GM19438 (cell line): ENCODE results near the gene PTPRN2.

ENCODE experiments used
- ATAC-seq: cut with Tn5 transposase; IDR thresholded peaks from one replicate; pipeline ENCODE4 v1.9.1; 2021; ENCODE audit warnings: low read depth; ENCODE audit not compliant: unreplicated experiment

PTPRN2 gene

DNA sequence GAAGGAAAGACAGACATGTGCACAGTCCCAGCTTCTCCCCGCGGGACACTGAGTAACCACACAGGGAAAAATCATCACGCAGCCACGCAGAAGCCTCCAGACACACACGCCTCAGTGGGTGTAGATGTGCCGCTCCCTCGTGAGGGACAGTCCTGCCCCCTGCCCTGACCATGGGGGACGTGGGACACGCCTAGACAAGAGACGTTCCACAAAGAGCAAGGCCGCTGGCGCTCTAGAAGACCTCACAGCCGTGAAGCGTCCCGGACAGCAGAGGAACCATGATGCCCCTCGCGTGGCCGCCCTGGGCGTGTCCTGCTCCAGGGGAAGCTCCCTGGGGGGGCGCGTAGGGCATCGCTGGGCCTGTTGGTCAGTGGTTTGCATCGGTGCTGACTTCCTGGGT, 1040.0 kb downstream of the PTPRN2 start:
- no peak for ATAC-seq

DNA sequence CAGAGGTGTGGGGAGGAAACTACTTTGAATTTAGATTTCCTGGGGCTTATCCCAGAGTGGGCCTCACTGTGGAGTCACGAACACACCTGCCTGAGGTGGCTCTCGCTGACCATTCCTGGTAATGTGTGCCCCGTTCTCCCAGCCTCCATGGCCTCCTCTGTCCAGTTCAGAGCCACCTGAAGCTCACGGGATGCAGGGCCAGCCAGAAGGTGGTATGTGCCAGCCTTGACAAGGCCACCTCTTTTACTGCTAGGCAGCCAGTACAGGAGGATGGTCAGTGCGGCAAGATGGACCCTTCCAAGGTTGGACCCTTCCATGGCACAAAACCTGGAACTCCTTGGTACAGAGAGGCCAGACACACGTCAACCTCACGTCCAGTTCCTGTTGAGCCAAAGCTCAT, 1040.5 kb downstream of the PTPRN2 start:
- no peak for ATAC-seq

DNA sequence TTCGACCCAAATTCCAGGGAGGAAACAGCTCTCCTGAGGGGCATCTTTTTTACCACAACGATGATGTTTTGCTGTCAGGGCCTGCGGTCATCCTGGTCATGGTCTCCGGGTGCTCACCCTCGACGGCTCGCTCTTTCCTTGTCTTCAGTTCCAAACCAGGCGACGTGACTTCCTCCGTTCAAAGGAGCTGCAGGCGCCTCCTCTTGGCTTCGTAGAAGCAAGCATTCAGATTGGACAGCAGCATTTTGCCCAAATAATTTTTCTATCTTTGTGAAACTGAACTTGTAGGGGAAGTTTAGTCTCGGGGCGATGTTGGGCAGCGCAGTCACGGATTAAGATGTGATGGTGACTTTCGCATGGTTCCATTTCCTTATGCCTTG, 1042.0 kb downstream of the PTPRN2 start:
- no peak for ATAC-seq

DNA sequence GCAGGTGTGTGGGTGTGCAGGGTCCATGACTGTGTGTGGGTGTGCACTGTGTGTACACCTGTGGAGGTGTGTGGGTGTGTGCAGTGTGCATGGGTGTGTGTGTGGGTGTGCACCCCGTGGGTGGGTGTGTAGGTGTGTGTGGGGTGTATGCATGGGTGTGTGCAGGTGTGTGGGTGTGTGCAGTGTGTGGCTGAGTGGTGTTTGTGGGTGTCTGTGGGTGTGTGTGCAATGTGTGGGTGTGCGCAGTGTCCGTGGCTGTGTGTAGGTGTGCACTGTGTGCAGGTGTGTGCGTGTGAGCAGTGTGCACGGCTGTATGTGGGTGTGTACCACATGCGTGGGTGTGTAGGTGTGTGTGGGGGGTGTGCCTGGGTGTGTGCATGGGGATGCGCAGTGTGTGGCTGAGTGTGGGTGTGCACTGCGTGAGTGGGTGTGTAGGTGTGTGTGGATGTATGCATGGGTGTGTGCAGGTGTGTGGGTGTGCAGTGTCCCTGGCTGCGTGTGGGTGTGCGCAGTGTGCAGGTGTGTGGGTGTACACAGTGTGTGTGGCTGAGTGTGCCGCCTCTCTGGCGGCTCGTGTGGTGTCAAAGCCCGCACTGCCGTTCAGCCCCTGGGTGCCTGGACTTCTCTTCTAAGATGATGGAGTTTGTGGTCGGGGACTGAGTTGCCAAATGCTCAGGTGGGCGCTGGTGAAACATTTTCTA, 1042.5 kb downstream of the PTPRN2 start:
- ATAC-seq: no peak

DNA sequence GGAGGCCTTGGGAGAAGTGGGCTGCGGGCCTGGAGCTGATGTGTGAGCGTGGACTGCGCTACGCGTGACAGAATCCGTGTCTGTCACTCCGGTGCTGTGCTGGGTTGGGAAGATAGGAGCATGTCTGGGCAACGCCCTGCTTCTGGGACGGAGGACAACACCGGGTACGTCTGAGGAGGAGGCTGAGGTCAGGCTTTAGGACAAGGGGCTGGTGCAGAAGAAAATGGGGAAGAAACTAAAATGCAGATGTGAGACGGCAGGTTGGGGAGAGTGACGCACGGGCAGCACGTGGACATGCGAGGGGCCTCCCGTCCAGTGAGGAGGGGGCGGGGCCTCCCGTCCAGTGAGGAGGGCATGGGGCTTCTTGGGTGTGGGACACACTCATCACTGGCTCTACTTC, 1043.4 kb downstream of the PTPRN2 start:
- no peak for ATAC-seq

DNA sequence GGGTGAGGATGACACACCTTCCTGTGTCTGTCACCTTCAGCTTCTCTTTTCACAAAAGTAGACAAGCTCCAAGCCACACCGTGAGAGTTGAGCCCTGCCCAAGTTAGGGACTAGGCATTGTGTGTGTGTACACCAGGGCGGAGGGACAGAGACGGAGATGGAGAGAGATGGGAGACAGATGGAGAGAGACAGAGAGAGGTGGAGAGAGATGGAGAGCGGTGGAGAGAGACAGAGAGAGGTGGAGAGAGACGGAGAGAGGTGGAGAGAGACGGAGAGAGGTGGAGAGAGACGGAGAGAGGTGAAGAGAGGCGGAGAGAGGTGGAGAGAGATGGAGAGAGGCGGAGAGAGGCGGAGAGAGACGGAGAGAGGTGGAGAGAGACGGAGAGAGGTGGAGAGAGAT, 1043.8 kb downstream of the PTPRN2 start:
- no peak for ATAC-seq

DNA sequence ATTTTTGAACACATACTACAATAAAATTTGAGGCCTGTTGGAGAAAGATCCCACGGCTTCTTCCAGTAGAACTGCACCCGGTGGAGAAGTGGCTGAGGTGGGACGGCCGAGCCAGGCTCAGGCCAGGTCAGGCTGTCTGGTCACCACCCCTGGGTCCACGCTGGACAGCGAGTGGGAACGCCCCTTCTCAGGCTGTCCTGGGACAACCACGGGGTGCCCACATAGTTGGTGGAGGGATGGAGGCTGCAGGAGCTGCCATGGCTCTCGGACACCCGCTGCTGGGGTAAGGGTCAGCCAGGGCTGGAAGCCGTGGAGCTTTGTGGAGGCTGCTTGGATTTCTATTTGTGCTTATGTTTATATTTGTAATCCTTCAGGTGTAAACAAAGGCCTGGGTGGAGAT, 1044.3 kb downstream of the PTPRN2 start:
- no peak for ATAC-seq

DNA sequence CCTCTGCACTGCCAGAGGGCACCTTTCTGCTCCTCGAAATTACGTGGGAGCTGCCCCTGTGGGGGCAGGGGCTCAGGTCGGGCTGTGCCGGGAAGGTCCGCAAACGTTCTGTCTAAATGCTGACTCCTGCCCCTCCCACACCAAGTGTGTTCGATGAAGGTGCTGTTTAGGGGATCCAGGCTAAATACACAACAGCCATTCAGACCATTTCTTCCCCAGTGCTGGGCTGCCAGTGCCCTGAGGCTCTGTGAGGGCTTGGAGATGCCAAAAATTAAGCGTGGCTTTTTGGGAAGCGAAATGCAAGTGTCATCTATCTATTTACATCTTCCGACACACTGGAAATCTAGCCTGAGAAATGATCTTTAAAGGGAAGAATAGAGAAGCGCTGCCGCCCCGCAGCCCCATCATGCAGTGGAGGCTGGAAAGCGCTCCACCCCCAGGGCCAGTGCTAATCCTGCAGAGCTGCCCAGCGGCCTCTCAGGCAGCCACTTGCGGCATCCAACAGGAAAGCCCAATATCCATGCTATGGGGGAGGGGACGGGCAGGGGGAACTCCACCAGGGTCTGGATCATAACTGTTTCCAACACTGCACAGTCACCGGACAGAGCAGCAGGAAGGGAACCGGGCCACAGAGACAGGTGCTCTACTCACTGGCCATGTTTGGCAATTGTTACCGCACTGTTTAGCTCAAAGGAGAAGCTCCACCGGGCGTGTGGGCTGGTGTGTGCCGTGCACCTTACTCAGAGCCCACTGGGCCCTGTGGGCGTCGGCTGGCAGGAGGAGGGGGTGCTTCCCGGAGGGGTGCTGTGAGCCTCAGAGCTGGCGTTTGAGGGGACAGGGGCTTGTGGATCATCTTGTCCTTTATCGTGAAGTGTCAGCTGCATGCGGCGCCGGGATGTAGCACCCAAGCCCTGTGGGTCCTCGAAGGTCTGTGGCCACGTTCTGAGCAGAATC, 1045.3 kb downstream of the PTPRN2 start:
- no peak for ATAC-seq

DNA sequence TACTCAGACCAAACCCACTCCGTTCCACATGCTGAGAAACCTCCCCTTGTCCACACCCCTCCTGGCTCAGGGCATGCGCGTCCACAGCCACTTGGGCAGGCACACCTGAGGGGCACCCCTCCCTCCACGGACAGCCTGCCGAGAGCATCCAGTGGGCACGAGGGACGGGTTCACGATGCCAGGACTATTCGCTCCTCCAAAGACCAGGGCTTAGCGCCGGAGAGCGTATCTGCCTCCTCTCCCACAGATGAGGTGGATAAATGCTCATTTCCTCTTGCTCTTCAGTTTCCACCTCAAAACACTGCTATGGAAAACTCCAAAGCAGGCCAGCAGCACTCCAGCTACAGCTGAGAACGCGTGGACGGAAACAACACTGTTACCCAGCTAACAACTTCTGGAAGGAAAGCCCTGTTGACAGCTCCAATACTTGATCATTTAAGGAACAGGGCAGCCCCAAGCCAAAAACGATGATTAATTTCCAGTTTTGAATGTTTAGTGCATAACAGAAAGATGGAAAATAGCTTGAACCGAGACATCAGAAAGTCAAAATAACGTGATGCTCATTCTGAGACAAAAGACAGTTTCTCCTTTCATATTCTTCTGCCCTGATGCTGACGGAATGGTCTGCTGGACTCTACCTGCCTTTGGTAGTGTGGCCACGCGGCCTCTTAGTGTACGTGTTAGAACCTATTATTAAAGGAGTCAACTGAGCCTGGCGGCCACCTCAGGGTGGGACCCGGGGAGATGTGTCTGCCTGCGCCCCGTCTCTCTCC, 1046.1 kb downstream of the PTPRN2 start:
- no peak for ATAC-seq

DNA sequence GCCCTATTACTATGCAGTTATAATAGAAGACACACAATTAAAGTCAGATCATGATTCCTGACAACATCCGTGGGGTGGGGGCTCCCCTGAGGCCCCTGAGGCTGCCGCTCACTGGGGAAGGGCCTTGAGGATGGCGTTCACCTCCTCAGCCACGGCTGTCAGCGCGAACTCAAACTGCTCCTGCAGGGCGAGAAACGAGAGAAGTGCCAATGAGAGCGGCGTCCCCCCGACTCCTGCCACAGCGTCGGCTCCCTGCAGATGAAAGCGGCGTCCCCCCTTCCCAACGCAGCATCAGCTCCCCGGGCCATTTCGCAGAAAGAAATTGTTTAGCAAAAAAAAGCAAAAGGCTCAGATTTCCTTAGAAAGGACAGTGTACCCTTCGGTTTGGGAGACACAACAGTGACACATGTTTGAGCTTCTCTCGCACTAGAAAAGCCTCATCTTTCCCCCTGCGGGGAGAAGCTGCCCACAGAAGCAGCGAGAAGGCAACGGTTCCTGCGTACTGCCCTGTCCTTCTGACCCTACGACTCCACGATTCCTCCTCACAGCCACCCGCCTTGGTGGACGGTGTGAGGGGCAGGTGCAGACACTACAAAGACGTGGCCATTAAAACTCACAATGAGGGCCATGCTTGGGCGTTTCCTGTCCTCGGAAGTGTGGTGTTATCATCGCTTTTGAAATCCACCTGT, 1046.9 kb downstream of the PTPRN2 start:
- no peak for ATAC-seq

DNA sequence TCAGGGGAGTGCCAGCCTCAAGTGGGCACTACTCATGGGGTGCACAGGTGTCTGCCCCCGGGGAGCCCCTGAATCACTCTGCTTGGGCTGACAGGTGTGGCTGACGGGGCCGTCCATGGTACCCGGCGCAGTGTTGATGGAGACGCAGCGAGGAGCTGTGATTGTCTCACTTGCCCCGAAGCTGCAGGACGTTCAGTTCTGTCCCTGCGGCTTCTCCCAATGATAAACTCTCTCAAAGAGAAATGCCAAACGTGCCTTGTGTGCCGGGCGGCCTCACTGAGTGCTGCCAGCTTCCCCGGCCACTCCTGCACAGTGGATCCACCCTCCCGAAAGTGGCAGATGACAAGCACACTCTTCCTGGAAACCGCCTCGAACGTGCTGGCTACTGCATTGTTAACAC, 1047.6 kb downstream of the PTPRN2 start:
- no peak for ATAC-seq

DNA sequence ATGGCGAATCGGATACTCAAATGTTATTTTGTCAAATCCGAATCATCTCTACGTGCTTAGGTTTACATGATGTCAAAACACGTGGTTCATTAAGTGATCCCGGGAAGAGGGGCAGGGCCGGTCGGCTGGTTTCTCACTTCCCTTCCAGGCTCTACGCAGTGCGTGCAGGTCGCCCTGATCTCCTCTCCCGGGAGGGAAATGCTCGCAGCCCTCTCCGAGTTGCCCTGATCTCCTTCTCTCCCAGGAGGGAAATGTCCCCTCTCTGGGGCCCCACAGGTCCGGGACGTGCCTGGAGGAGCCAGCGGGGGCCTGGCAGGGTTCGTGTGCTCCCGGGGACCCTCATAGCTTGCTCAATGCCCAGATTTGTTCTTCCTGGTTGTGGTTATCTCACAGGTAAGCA, 1048.1 kb downstream of the PTPRN2 start:
- ATAC-seq: no peak

DNA sequence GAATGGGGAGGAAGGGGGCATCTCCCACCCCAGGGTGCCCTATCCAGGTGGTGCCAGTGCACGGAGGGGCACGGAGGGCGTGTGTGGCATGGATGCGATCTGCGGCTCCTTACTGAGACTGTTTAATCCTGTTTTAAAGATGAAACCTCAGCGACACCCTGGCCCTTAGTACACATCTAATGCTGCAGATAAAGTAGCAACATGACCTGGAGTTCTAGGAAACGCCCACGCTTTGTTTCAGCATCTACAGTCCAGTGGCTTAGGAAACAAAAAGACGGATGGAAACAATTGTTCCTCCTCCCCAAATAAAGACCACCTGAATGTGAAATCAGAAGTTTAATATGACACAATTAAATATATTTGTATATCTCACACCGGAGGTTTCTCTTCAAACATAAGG, 1048.9 kb downstream of the PTPRN2 start:
- no peak for ATAC-seq

DNA sequence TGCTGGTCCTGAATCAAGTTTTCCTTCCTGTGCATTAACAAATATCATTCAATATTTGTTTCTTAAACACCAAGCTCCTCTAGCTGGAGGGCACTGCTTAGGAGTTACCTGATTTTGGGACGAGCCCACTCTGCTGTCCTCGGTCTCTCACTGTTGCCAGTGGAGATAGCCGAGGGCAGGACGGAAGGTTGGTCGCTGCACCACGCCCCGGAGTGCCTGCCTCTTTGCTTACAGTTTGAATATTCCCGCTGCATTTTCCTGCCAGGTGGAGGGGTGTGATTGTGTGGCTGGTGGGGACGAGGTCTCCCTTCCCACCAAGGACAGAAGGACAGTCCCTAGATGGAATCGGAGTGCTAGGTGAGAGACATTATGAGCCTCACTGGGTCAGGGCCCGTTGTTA, 1049.3 kb downstream of the PTPRN2 start:
- ATAC-seq: no peak

DNA sequence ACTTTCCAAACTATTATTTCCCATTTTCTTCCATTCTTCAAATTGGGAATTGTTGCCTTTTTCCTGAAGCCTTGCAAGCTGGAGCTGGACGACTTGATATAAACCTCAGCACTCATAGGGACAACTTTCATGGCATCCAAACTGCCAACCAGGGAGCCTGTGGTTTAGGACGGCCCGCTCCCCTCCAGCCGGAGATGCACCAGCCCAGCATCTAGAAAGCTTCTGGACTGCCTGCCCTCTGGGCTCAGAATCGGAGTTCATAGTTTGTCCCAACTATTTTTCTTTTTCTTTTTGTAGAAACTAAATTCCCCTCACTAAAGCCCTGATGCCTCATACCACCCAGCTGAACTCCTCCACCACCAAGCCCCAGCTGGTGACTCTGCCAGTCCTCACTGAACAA, 1050.6 kb downstream of the PTPRN2 start:
- ATAC-seq: no peak

DNA sequence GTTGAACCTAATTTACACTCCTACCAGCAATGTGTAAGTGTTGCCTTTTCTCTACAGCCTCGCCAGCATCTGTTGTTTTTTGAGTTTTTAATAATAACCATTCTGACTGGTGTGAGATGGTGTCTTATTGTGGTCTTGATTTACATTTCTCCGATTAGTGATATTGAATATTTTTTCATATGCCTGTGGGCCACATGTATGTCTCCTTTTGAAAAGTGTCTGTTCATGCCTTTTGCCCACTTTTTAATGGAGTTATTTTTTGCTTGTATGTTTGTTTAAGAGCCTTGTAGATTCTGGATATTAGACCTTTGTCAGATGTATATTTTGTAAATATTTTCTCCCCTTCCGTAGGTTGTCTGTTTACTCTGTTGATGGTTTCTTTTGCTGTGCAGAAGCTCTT, 1055.6 kb downstream of the PTPRN2 start:
- no peak for ATAC-seq

DNA sequence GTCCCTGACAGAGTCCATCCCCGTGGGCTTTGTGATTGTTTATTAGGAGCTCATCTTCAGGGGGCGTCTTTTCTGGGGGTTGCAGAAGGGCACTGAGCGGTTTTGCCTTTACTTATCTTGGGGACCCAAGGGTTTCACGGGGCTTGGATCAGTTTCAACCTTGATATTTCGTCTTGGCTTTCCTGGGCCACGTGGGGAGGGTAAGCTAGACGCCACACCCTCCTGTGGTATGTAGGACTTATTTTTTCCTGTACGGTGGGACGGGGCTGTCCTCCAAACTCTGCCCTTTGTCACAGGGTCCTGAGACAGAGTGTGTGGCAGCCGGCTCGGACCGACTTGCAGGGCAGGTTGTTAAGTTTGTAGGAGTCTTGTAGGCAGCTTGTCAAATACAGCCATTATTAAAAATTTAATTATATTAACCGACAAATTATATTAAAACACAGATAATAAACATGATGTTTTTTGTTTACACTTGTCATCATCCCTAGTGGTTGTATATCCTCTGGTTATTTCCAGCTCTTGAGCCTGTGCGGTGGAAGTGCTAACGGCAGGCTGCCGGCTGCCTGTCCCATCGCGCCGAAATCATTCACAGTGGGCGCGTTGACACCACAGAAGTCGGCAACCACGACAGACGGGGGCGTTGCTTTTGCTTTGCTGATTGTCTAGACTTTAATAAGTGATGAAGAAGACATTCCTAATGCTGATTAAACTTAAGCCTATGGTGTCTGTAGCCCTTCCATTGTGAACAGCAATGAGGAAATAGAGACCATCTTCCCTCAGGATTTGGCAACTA, 1057.7 kb downstream of the PTPRN2 start:
- no peak for ATAC-seq

DNA sequence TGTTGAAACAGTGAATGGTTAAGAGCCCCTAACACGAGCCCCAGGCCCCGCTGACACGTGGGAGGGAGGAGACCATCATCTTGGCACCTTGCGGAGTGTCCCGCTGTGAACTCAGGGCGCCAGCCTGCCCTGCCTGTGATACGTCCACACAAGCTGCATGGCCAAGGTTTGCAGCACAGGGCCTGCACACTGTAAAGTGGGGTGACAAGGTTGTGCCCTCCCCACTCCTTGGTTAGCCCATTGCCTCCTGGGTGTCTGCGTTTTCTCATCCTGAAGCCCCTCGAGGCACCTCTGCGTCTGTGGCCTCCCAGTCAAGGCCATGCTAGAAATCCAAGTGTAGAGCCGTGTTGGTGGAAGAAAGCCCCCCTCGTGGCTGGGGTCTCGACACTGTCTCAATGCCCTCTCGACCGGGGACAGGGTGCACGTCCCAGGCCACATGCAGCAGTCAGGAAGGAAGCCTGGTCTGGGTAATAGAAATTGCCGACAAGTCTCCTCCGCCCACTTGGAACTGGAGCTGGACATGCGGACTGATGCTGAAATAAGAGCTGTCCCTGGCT, 1058.8 kb downstream of the PTPRN2 start:
- no peak for ATAC-seq

DNA sequence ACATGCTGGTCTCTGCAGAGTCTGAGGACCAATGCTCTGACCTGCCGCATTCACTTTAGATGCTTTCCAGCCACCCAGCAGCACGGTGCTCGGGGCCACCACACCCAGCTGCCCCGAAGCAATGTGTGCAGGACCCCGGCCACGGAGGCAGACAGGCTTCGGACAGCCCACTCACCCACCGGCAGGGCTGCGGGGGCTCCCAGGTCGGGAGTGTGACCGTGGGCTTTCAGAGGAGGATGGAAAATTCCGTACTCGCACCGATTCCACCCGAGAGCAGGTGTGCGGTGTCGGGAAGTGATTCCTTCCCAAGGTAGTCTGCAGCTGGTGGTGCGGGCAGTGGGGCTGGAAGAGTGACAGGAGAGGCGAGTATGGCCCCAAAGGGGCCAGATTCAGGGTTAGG, 1059.9 kb downstream of the PTPRN2 start:
- no peak for ATAC-seq
